Activated T-helper 2 cell treated with anti-CD3 and anti-CD28 coated beads, Interferon-gamma antibody, Interleukin-2, Interleukin-4, amounts not matched to agents 10 μg/mL and 5 μg/mL and 100 μg/mL, durations not matched to agents 14 hours and 24 hours and 36 hours (primary cell): Measurements from ENCODE around the gene SATB2. TPM values are rescaled to one million over a fixed set of nuclear protein-coding genes. Genes with fewer than 3 reads are reported as not detected.

Experiments
- DNase-seq: peaks from one replicate; pipeline ENCODE4 v3.0.0; 2021; ENCODE audit warnings: low spot score
- H3K27ac Mint-ChIP-seq: one replicate; pipeline ENCODE4 v1.8.0; 2021; ENCODE audit warnings: mixed read lengths
- H3K27me3 Mint-ChIP-seq: one replicate; pipeline ENCODE4 v1.8.0; 2021; ENCODE audit warnings: low read depth, mixed read lengths
- H3K36me3 Mint-ChIP-seq: one replicate; pipeline ENCODE4 v1.8.0; 2021; ENCODE audit warnings: low read depth, mixed read lengths
- H3K4me1 Mint-ChIP-seq: one replicate; pipeline ENCODE4 v1.8.0; 2021; ENCODE audit warnings: low read depth, mixed read lengths
- H3K4me3 Mint-ChIP-seq: one replicate; pipeline ENCODE4 v1.8.0; 2021; ENCODE audit warnings: low read depth, mild to moderate bottlenecking, moderate library complexity, mixed read lengths
- H3K9me3 Mint-ChIP-seq: one replicate; pipeline ENCODE4 v1.8.0; 2021; ENCODE audit warnings: mixed read lengths
- intact Hi-C: fragments of 100-400 bp; cut with micrococcal nuclease; formaldehyde crosslinking; loops from one replicate; pipeline ENCODE4 v1.15.1; 2023
- total RNA-seq: library from RNA; stranded (reverse); gene quantifications from 2 replicates; pipeline ENCODE4 v1.2.3, GENCODE V29; 2022

Gene SATB2
- total RNA-seq, 1 donor from 2014 or later = 0.05 TPM

GRCh38 chr2:199395311-199395710 is 62.4 kb downstream of the SATB2 start:
- Mint-ChIP-seq H3K4me3 (no peak overlapping the region), H3K27ac (no peak overlapping the region)

GRCh38 chr2:199392363-199392762 is 65.4 kb downstream of the SATB2 start:
- H3K9me3 Mint-ChIP-seq = no peaks in the 10 kb centered on the region
- H3K4me3 Mint-ChIP-seq = no peak overlapping the region
- DNase-seq = no peak
- no peaks in the 10 kb centered on the region for H3K4me1 Mint-ChIP-seq
- H3K27ac Mint-ChIP-seq = no peak overlapping the region
- H3K36me3 Mint-ChIP-seq = no peaks in the 10 kb centered on the region
- no peaks in the 10 kb centered on the region for H3K27me3 Mint-ChIP-seq
- intact Hi-C loops = no loop called here

More at GRCh38 chr2:199395311-199395710, 62.4 kb downstream of the SATB2 start:
- Mint-ChIP-seq H3K9me3 (no peaks in the 10 kb centered on the region), H3K4me1 (no peaks in the 10 kb centered on the region), H3K36me3 (no peaks in the 10 kb centered on the region), H3K27me3 (no peaks in the 10 kb centered on the region)
- DNase-seq = no peak
- intact Hi-C loops = no loop called here

- Mint-ChIP-seq H3K27ac (no peak overlapping the region), H3K27me3 (peaks cover 3% of the 10 kb centered on the region), H3K4me3 (no peak overlapping the region), H3K9me3 (no peaks in the 10 kb centered on the region), H3K36me3 (no peaks in the 10 kb centered on the region), H3K4me1 (no peaks in the 10 kb centered on the region)
- DNase-seq = no peak
- intact Hi-C loops = no loop called here
Observed at GRCh38 chr2:199388728-199389268, 68.9 kb downstream of the SATB2 start.

- intact Hi-C loops = no loop called here
- no peak for DNase-seq
- no peaks in the 10 kb centered on the region for H3K36me3 Mint-ChIP-seq
- no peaks in the 10 kb centered on the region for H3K9me3 Mint-ChIP-seq
- no peaks in the 10 kb centered on the region for H3K4me1 Mint-ChIP-seq
- H3K4me3 Mint-ChIP-seq = no peak overlapping the region
- H3K27me3 Mint-ChIP-seq = peaks cover 14% of the 10 kb centered on the region
- no peak overlapping the region for H3K27ac Mint-ChIP-seq
Observed at GRCh38 chr2:199384043-199384442, 73.7 kb downstream of the SATB2 start.

- Mint-ChIP-seq H3K4me1 (no peaks in the 10 kb centered on the region), H3K36me3 (no peaks in the 10 kb centered on the region), H3K27ac (no peak overlapping the region), H3K27me3 (peaks cover 14% of the 10 kb centered on the region), H3K4me3 (no peak overlapping the region), H3K9me3 (no peaks in the 10 kb centered on the region)
- DNase-seq = no peak
- intact Hi-C loops = no loop called here
Observed at GRCh38 chr2:199383021-199383420, 74.7 kb downstream of the SATB2 start.

GRCh38 chr2:199382091-199382490 is 75.6 kb downstream of the SATB2 start:
- Mint-ChIP-seq H3K9me3 (no peaks in the 10 kb centered on the region), H3K27ac (no peak overlapping the region), H3K4me3 (no peak overlapping the region), H3K27me3 (peaks cover 14% of the 10 kb centered on the region), H3K36me3 (no peaks in the 10 kb centered on the region), H3K4me1 (no peaks in the 10 kb centered on the region)
- no peak for DNase-seq
- intact Hi-C loops = no loop called here

- Mint-ChIP-seq H3K9me3 (no peaks in the 10 kb centered on the region), H3K27ac (no peak overlapping the region), H3K4me1 (no peaks in the 10 kb centered on the region), H3K4me3 (no peak overlapping the region), H3K27me3 (peaks cover 14% of the 10 kb centered on the region), H3K36me3 (no peaks in the 10 kb centered on the region)
- DNase-seq = no peak
- intact Hi-C loops = no loop called here
Observed at GRCh38 chr2:199381531-199381930, 76.2 kb downstream of the SATB2 start.

GRCh38 chr2:199378948-199379650 is 78.6 kb downstream of the SATB2 start:
- Mint-ChIP-seq H3K36me3 (no peaks in the 10 kb centered on the region), H3K4me1 (no peaks in the 10 kb centered on the region), H3K27me3 (peaks cover 12% of the 10 kb centered on the region), H3K4me3 (no peak overlapping the region), H3K9me3 (no peaks in the 10 kb centered on the region), H3K27ac (no peak overlapping the region)
- DNase-seq = no peak
- intact Hi-C loops = no loop called here

GRCh38 chr2:199370150-199370780 is 87.5 kb downstream of the SATB2 start:
- H3K27me3 Mint-ChIP-seq = peaks cover 3% of the 10 kb centered on the region
- no peak overlapping the region for H3K27ac Mint-ChIP-seq
- no peaks in the 10 kb centered on the region for H3K4me1 Mint-ChIP-seq
- intact Hi-C loops = no loop called here
- DNase-seq = no peak
- no peak overlapping the region for H3K4me3 Mint-ChIP-seq
- H3K9me3 Mint-ChIP-seq = no peaks in the 10 kb centered on the region
- no peaks in the 10 kb centered on the region for H3K36me3 Mint-ChIP-seq

- intact Hi-C loops = no loop called here
- H3K9me3 Mint-ChIP-seq = no peaks in the 10 kb centered on the region
- H3K27ac Mint-ChIP-seq = no peak overlapping the region
- H3K36me3 Mint-ChIP-seq = no peaks in the 10 kb centered on the region
- no peaks in the 10 kb centered on the region for H3K4me1 Mint-ChIP-seq
- DNase-seq = no peak
- no peak overlapping the region for H3K4me3 Mint-ChIP-seq
- H3K27me3 Mint-ChIP-seq = peaks cover 4% of the 10 kb centered on the region
Observed at GRCh38 chr2:199366406-199366805, 91.3 kb downstream of the SATB2 start.

GRCh38 chr2:199364153-199364552 is 93.6 kb downstream of the SATB2 start:
- Mint-ChIP-seq H3K27me3 (peaks cover 4% of the 10 kb centered on the region), H3K36me3 (no peaks in the 10 kb centered on the region), H3K9me3 (no peaks in the 10 kb centered on the region), H3K27ac (no peak overlapping the region), H3K4me3 (no peak overlapping the region), H3K4me1 (no peaks in the 10 kb centered on the region)
- DNase-seq = no peak
- intact Hi-C loops = no loop called here

- no peak overlapping the region for H3K27ac Mint-ChIP-seq
- no peaks in the 10 kb centered on the region for H3K4me1 Mint-ChIP-seq
- H3K27me3 Mint-ChIP-seq = no peaks in the 10 kb centered on the region
- H3K36me3 Mint-ChIP-seq = no peaks in the 10 kb centered on the region
- no peaks in the 10 kb centered on the region for H3K9me3 Mint-ChIP-seq
- no peak for DNase-seq
- intact Hi-C loops = no loop called here
- no peak overlapping the region for H3K4me3 Mint-ChIP-seq
Observed at GRCh38 chr2:199356412-199356811, 101.3 kb downstream of the SATB2 start.

GRCh38 chr2:199348871-199349270 is 108.9 kb downstream of the SATB2 start:
- Mint-ChIP-seq H3K36me3 (no peaks in the 10 kb centered on the region), H3K27me3 (no peaks in the 10 kb centered on the region), H3K4me3 (no peak overlapping the region), H3K4me1 (no peaks in the 10 kb centered on the region), H3K27ac (no peak overlapping the region), H3K9me3 (no peaks in the 10 kb centered on the region)
- no peak for DNase-seq
- intact Hi-C loops = no loop called here
